GM23338 (cell line): Measurements from ENCODE around the gene ARHGAP30.

Experiments used
- EZH2 ChIP-seq: fragments of 200-600 bp; sonication (generic); IDR thresholded peaks from one replicate; pipeline ENCODE4 v1.8.0; 2017; ENCODE audit warnings: antibody characterized with exemption, mild to moderate bottlenecking, low read depth; ENCODE audit not compliant: unreplicated experiment
- EZH2phosphoT487 ChIP-seq: fragments of 200-600 bp; sonication (generic); IDR thresholded peaks from one replicate; pipeline ENCODE4 v1.8.1; 2018; ENCODE audit warnings: antibody characterized with exemption; ENCODE audit not compliant: unreplicated experiment
- POLR2AphosphoS5 ChIP-seq: IDR thresholded peaks from 2 replicates; pipeline ENCODE4 v1.6.1; 2016; ENCODE audit warnings: antibody characterized with exemption, low read depth
- REST ChIP-seq: IDR thresholded peaks from one replicate; pipeline ENCODE4 v1.6.1; 2018; ENCODE audit warnings: antibody characterized with exemption; ENCODE audit not compliant: unreplicated experiment
- TF ChIP-seq, protein P1 (sequence below), 2 experiments: fragments of 200-600 bp in 1 of 2; sonication (generic) in 1 of 2; conservative IDR thresholded peaks; 2 replicates each; pipeline versions ENCODE4 v1.5.1 to v1.6.1; 2016 to 2017; ENCODE audit warnings: antibody characterized with exemption in 2 of 2, low read depth in 2 of 2, mild to moderate bottlenecking in 2 of 2, moderate library complexity in 1 of 2

DNA sequence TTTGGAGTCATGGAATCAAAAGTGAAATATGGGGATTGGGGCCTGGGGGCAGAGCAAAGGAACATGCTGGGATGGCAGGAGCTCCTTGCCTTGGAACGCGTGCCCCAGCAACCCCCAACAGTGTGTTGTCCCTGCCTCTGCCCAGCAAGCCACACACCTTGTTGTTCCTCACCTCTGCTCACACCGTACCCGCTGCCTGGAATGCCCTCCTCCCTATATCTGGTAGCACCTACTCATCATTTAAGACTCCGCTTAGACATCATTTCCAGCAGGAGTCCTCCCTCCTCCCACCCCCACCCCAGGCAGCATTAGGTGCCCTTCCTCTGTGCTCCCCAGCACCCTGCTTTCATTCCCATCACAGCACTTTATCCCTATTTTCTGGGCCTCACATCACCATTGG, 11.8 kb upstream of the ARHGAP30 start:
- TF ChIP-seq REST (no peak), POLR2AphosphoS5 (no peak), EZH2 (no peak), EZH2phosphoT487 (no peak)
- TF ChIP-seq, protein P1, sequence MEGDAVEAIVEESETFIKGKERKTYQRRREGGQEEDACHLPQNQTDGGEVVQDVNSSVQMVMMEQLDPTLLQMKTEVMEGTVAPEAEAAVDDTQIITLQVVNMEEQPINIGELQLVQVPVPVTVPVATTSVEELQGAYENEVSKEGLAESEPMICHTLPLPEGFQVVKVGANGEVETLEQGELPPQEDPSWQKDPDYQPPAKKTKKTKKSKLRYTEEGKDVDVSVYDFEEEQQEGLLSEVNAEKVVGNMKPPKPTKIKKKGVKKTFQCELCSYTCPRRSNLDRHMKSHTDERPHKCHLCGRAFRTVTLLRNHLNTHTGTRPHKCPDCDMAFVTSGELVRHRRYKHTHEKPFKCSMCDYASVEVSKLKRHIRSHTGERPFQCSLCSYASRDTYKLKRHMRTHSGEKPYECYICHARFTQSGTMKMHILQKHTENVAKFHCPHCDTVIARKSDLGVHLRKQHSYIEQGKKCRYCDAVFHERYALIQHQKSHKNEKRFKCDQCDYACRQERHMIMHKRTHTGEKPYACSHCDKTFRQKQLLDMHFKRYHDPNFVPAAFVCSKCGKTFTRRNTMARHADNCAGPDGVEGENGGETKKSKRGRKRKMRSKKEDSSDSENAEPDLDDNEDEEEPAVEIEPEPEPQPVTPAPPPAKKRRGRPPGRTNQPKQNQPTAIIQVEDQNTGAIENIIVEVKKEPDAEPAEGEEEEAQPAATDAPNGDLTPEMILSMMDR (conservative IDR thresholded peaks at IDR 0.05; ENCODE audit: low read depth in 2 of 2), result no peak
